HT1080 (cell line): ENCODE results near the gene PTPDC1. TPM values are rescaled to one million over a fixed set of nuclear protein-coding genes. Genes with fewer than 3 reads are reported as not detected.

ENCODE experiments used
- DNase-seq: peaks from one replicate; pipeline ENCODE4 v3.0.0-alpha.2; 2015; ENCODE audit warnings: low read depth
- polyA plus RNA-seq, 2 experiments: library from polyadenylated mRNA; depleted of rRNA; stranded (reverse); fragments of >200 nt; gene quantifications; 2 replicates each; pipeline ENCODE4 v1.2.3, GENCODE V29; 2015
- total RNA-seq: library from RNA; depleted of rRNA; stranded (reverse); fragments of >200 nt; shearing (Covaris generic); gene quantifications from 2 replicates; pipeline ENCODE4 v1.2.3, GENCODE V29; 2014; rRNA removed

PTPDC1 gene, protein sequence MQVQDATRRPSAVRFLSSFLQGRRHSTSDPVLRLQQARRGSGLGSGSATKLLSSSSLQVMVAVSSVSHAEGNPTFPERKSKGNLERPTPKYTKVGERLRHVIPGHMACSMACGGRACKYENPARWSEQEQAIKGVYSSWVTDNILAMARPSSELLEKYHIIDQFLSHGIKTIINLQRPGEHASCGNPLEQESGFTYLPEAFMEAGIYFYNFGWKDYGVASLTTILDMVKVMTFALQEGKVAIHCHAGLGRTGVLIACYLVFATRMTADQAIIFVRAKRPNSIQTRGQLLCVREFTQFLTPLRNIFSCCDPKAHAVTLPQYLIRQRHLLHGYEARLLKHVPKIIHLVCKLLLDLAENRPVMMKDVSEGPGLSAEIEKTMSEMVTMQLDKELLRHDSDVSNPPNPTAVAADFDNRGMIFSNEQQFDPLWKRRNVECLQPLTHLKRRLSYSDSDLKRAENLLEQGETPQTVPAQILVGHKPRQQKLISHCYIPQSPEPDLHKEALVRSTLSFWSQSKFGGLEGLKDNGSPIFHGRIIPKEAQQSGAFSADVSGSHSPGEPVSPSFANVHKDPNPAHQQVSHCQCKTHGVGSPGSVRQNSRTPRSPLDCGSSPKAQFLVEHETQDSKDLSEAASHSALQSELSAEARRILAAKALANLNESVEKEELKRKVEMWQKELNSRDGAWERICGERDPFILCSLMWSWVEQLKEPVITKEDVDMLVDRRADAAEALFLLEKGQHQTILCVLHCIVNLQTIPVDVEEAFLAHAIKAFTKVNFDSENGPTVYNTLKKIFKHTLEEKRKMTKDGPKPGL
- 3.7 and 4.1 TPM in 2 replicates for total RNA-seq
- polyA plus RNA-seq (2015; cell fraction: cytosol; rRNA removed) = 4.2 and 5.1 TPM in 2 replicates
- polyA plus RNA-seq (2015; cell fraction: nucleus; rRNA removed) = 17.0 and 17.2 TPM in 2 replicates

DNA sequence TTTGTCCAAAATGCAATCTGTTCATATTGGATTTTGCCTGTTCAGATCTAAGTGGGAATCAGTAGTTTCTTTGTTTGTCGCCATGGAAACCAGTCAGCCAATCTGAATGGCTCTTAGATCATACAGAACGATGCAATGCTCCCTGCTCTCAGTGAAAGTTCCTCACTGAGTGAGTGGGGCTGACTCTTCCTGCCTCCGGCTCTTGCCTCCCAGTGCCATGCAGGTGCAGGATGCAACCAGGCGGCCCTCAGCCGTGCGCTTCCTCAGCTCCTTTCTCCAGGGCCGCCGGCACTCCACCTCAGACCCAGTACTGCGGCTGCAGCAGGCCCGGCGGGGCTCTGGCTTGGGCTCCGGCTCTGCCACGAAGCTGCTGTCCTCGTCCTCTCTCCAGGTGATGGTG, at the start of gene PTPDC1:
Gene PTPDC1, plus strand, starts transcription at position 151 of the 400 bp plus-strand sequence. Its CDS starts 67 bp downstream, at position 218.
- DNase-seq = peak; percentile 6

DNA sequence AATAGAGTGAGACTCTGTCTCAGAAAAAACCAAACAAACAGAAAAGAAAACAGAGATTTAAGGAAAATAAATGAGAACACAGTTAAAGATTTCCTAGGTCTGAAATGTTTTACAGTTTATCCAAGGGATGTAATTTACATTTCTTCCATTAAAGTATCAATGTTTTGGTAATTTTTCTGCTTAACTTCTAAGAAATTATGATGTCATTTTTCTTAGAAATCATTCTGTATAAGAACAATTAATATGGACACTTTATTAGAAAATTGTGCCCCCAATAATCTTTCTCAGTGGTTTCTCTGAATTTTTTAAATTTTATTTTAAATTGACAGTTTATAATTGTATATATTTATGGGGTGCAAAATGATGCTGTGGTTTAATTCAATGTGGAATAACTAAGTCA, 49.8 kb upstream of the PTPDC1 start:
- no peak for DNase-seq

DNA sequence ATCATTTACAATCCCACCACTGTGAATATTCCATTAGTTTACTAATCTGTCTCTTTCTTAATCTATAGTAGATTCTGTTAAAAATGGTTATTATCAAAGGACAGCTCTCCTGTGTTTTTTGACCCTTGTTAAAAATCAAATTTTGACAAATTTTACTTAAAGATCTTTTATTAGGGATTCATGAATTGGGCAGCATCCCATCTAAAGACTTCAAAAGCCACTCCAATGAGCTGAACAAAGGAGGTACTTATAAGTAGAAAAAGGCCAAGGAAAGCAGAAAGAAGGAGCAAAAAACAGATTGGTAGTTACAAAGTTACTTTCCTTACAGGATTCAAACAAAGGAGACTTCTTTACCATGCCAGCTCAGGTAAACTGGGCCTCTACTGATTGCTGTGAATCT, 44.5 kb upstream of the PTPDC1 start:
- DNase-seq = no peak

DNA sequence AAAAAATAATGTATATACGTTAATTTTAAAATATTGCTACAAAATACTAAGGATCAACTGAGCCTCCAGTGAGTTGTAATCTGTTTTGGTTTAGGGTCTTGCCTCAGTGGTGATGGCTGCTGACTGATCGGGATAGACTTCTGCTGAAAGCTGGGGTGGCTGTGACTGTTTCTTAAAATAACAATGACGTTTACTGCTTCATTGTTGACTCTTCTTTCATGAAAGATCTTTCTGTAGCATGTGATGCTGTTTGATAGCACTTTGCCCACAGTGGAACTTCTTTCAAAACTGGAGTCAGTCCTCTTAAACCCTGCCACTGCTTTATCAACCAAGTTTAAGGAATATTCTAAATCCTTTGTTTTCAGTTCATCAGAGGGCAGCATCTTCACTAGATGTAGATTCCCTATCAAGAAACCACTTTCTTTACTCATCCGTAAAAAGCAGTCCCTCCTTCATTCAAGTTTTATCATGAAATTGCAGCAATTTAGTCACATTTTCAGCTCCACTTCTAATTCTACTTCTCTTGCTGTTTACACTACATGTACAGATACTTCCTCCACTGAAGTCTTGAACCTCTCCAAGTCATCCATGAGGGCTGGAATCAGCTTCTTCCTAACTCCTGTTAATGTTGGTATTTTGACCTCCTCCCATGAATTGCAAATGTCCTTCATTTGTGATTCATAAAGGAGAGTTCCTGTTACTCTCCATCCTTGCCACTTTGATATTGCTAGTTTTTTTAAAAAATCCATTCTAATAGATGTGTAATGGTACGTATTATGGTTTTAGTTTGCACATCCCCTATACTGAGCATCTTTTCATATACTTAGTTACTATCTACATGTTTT, 41.5 kb upstream of the PTPDC1 start:
- DNase-seq = no peak

DNA sequence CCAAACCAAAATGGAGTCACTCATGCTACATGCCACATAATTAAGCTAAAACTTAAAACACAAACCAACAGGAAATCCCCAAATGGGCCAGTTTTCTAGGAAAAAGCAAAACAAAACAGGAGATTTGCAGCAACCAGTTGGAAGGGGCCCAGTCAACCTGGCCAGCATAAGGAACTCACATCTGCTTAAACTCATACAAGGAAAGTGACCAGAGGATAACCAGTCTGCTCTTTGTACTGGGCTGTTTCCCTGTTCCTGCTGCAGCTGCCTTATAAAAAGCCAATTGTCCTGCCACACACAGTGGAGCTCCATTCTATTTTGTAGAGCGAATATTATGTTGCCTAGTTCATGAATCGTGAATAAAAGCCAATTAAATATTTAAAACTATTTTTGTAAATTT, 29.5 kb upstream of the PTPDC1 start:
- no peak for DNase-seq

DNA sequence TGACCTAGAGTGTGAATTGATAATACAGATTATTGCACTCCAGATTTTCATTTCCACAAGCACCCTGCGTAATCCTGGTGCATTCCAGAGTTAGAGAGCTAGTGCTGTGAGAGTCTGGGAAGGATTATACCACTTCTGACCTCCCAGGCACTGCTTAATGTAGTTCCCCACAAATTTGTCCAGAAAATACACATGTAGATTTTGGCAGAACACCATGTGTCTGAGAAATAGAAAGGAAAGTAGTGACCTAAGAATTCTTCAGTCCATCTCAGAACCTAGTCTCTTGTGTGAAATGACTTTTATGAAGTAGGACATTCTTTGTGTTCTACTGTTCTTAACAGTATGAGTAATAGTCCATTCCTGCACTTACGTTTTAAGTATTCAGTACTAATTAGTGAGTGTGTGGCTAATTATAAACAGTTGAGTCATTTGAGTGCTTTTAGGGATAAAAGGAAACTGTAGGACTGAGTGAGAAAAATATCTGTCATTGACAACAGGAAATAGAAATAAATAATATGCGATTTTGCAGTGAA, 27.8 kb upstream of the PTPDC1 start:
- DNase-seq = no peak

DNA sequence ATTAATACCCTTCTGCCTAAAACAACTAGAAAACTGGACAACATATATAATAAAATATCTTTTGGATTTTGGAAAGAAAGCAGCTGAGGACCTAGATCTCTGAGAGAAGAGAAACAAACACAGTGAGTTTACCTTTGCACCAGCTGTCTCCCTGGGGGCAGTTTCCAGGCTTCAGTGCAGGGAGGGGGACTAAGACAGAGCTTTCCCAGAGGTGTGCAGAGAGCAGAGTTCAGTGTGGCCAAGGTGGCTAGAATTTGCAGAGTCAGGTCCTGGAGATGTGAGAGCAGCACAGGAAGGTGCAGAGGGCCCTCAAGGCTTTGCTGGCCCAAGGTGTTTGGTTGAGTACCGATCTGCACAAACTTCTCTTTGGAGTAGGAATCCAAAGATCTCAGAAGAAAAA, 26.3 kb upstream of the PTPDC1 start:
- no peak for DNase-seq

DNA sequence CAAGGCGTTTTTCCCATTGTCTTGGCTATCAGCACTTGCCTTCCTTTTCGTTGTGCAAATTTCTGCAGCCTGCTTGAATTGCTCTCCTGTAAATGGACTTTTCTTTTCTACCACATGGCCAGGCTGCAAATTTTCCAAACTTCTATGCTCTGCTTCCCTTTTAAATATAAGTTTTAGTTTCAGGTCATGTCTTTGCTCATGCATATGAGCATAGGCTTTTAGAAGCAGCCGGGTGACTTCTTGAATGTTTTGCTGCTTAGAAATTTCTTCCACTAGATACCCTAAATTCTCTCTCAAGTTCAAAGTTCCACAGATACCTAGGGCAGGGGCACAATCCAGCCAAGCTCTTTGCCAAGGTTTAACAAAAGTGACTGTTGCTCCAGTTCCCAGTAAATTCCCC, 22.4 kb upstream of the PTPDC1 start:
- no peak for DNase-seq

DNA sequence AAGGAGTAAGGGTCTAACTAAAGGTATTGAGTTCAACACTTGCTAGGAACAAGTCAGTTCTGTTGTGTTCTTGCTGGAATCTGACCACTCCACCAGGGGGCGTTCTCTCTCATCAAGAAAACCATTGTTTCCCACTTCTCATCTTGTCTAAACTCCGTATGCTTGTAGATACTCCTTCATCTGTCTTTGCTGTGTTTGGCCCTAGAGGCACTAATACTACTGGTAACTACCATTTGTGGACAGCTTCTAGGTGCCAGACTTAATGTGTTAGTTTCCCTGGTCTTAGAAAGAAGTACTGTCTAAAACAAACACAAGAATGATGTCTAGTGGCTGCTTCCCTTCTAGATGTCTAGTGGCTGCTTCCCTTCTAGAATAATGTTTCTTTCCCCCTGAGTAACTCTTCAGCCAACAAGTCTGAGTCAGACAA, 18.7 kb upstream of the PTPDC1 start:
- DNase-seq = peak; percentile 59

DNA sequence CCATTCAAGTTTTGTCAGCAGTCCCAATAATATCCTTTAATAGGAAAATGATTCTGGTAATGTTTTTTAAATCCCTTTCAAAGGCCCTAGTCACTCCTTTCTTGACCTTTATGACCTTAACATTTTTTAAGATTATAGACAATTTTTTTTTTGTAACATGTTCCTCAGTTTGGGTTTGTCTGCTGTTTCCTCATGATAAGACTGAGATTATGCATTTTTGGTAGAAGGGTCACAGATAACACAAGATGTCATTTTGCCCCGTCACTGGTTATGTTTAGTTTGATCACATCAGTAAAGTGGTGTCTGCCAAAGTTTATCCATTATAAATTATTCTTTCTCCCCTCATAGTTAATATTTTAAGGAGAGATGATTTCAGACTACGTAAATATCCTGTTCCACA, 16.0 kb upstream of the PTPDC1 start:
- no peak for DNase-seq

DNA sequence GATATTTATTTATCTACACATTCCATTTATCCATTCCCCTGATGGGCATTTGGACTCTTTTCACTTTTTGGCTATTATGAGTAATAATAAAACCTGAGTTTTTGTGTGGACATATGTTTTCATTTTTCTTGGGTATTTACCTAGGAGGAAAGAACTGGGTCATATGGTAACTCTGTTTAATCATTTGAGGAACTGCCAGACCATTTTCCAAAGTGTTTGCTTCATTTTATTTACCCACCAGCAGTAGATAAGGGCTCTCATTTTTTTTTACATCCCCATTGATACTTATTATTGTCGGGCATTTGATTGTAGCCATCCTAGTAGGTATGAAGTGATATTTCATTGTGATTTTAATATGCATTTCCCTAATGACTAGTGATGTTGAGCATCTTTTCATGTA, 7.7 kb upstream of the PTPDC1 start:
- no peak for DNase-seq

DNA sequence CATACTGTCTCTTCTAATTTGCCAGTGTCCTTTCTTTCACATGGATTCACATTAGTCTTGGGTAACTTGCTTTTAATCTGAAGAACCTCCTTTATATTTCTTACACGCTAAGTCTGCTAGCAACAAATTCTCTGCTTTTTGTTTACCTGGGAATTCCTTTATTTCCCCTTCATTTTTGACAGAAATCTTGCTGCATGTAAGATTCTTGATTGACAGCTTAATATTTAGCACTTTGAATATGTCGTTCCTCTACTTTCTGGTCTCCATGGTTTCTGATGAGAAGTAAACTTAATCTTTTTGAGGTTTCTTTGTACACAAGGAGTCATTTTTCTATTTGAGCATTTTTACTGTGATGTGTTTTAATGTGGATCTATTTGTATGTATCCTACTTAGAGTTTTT, 6.2 kb upstream of the PTPDC1 start:
- no peak for DNase-seq

DNA sequence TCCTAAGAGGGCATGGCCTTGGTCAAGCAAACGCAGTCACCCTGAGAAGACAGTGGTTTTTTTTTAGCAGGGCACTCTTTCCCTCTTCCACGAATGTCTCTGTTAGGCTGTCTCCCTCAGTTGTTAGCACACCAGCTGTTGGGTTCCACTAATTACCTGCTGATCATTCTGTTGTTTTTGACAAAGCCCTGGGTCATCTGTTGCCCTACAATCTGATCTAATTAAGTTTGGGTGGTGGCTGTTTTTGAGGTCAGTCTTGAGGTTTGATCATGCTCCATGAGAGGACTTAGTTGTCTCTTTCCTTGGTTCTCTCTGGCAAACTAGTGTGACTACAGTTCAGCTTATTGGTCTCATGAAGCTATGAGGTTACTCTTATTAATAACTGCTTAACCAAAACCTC, 5.0 kb upstream of the PTPDC1 start:
- DNase-seq = no peak

DNA sequence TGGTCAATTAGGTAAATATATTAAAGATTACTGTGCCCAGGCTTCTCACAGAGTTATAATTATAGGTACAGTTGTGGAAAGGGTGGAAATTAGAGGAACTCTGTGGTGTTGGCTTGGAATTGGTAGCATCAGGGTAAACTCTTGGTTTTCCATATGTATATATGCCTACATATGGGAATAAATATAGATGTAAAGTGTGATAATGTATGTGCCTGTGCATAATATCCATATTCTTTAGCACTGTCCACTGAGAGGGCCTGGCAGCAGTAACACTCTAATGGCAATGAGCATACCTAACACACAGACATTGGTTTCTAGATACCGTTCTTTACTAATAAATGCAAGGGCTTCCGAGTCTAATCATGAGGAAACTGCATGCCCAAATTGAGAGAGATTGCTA, 4.0 kb upstream of the PTPDC1 start:
- DNase-seq = no peak

DNA sequence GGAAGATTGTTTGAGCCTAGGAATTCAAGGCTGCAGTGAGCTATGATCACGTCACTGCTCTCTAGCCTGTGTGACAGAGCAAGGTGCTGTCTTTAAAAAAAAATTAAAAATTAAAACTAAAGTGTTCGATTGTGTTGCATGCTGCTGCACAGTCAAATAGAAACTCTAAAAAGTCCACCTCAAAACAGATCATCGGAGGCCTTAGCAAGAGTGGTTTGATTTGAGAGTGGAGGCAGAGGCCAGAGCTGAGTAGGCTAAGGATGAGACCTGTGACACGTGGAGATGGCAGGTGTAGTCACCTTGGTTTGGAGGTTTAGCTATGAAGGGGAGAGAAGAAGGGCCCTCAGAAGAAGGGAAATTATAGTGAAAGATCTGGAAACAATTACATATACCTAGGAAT, 2.8 kb upstream of the PTPDC1 start:
- DNase-seq = no peak

DNA sequence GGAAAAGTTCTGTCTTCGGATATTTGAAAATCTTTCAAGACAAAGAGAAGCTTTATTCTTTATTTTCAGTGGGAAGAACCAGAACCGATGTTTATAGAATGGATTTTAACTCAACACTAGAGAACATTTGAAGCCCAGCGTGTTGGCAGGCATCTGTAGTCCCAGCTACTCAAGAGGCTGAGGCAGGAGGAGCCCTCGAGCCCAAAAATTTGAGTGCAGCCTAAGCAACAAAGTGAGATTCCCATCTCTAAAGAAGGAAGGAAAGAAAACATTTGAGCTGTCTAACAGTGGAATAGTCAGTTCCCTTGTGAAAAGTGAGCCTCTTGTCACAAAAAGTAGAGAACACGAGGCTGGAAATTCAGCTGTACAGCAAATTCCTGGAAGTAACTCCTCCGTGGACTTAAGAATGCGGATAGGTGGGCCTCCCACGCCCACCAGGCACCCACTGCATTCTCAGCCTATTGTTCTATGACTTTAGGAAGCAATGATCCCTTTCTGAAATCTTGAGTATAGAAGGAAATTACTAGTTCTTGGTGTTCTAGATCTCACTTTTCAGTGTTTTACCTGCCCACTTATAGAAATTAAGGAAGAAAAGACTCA, 2.3 kb upstream of the PTPDC1 start:
- DNase-seq = no peak

DNA sequence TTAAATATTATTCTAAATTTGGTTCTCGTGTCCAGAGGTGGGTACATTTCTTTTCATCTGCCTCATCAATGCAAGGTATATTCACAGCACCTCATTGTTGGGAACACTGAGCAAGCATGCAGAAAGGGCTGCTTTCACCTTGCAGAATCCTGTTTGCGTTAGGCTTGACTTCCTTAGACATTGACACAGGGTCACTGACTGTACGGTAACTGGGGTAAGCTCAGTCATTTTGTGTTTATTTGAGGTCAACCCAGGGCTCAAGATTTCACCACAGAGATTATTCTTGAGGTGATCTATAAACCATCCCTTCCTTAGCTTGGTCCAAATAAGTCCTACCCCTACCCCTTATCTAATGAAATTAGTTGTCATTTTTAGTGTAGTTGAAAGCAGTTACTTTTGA, 1.7 kb upstream of the PTPDC1 start:
- no peak for DNase-seq

DNA sequence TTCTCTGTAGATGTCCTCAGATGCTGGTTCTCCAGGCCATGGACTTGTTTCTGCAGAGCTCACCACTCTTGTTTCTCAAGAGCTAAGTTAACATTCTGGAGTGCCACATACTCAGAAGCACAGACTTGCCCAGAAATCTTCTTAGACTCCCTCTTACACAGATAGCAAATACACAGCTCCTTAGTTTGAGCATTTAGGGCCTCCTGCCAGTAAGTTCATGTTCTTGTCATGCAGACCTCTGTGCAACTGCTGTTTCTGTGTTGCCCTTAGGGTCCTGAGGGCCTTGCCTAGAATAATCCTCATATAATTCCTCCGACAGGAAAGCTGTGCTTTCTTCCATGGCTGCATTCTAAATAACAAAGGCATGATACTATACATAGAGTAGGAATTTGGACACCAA, 1.3 kb upstream of the PTPDC1 start:
- DNase-seq = no peak

DNA sequence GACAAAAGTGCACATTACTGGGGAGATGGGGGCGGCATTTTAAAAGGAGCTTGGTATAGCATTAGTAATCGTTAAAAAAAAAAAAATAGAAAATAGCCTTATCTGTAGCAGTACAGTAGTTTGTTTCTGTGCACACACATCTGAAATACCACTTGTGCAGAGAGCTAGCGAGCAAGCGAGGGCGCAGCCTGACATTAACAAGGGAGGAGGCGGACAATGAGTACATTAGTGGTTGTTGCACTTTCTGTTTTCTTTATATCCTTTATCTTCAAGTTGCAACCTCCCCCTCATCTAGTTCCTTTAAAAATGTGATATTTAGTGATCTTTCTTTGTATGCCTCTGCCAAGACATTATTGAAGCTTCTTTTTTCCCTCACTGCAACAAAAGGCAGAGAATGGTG, 880 bp upstream of the PTPDC1 start:
- DNase-seq = no peak

DNA sequence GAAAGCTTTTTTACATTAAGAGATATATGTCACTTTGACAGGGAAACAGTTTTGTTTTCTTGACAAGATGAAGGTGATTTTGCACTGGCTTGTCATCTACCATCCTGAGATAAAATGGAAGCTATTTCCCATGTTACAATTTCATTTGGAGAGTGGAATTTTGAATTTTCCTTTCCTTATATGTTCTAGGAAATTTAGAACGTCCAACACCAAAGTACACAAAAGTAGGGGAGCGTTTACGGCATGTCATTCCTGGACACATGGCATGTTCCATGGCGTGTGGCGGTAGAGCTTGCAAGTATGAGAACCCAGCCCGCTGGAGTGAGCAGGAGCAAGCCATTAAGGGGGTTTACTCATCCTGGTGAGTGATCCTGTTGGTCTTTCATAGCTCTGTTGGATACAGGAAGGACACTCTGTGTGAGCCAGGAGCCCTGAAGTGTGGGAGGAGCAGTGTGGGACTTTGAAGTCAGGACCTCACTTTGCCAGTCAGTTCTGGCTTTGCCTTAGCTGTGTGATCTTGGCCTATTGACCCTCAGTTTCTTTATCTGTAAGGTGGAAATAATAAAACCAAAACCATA, 887 bp downstream of the PTPDC1 start:
- DNase-seq = peak; percentile 69
